CD4-positive, alpha-beta T cell treated with Interleukin-6 at 100 ng/mL for 8 hours (primary cell): ENCODE data around the gene UGT8.
"Not testable (repeated sequence)": the region's sequence is repeated elsewhere in the genome, so short reads cannot be mapped to it uniquely, and the experiment has no call there.

ENCODE experiments used
- DNase-seq: peaks from one replicate; pipeline ENCODE4 v3.0.0-alpha.2; 2020; ENCODE audit warnings: mixed read lengths, low spot score

Gene UGT8

DNA sequence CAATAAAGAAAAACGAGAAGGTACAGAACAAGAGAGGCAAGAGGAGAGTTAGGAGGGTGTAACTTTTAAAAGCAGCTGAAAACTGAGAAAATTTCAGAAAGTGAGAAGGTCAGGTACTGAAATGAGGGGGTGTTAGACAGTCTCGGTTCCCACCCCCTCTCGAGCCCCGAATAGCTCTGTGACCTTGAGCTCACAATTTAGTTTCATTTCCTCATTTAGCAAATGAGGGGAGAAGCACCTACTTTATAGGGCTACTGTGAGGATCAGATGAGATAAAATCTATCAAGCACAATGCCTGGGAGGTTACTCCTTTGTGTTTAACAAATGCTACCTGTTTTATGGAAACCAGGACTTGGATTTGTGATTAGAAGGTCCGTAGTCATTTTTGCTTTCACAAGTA lies 4.9 kb downstream of the UGT8 start:
- no peak for DNase-seq

- no peak for DNase-seq
Measured at GRCh38 chr4:114606245-114606644, 7.6 kb downstream of the UGT8 start.

GRCh38 chr4:114607056-114607455 lies 8.4 kb downstream of the UGT8 start:
- no peak for DNase-seq

GRCh38 chr4:114613560-114613959 lies 15.0 kb downstream of the UGT8 start:
- DNase-seq: no peak

DNA sequence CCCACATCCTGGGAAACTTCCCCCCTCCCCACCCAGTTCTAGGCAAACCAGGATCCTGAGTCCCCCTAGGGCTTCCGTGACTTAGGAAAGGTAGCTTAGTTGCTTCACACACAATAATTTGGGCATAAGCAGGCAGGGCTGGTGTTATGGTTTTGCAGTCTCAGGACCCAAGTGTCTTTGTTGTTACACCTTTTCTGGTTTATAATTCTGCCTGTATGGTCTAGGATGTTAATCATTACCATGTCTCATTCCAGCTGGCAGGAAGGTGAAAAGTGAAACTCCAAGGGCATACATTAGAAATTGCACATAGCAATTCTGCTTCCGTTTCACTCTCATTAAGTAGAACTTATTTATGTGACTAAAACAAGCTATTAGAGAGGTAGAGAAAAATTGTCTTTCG lies 16.8 kb downstream of the UGT8 start:
- no peak for DNase-seq

- not testable (repeated sequence) for DNase-seq
Measured at GRCh38 chr4:114616036-114616435, 17.4 kb downstream of the UGT8 start.

DNA sequence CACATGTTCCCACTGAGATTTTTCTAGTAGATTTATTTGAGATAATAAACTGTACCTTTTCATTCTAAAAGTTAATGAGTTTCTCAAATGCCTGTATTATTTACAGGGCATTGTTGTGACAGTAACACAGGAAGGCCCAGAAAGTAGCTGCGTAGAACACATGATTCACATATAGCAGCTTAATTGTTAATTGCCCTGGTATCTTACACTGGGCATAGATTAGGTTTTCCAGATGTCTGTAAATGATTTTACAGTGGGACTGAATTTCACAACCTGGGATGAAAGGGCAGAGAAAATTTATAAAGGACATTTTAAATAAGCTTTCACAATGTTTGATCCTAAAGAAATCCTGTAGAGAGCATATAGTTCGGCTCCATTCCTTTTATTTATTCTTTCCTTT lies 27.6 kb downstream of the UGT8 start:
- DNase-seq: no peak

DNA sequence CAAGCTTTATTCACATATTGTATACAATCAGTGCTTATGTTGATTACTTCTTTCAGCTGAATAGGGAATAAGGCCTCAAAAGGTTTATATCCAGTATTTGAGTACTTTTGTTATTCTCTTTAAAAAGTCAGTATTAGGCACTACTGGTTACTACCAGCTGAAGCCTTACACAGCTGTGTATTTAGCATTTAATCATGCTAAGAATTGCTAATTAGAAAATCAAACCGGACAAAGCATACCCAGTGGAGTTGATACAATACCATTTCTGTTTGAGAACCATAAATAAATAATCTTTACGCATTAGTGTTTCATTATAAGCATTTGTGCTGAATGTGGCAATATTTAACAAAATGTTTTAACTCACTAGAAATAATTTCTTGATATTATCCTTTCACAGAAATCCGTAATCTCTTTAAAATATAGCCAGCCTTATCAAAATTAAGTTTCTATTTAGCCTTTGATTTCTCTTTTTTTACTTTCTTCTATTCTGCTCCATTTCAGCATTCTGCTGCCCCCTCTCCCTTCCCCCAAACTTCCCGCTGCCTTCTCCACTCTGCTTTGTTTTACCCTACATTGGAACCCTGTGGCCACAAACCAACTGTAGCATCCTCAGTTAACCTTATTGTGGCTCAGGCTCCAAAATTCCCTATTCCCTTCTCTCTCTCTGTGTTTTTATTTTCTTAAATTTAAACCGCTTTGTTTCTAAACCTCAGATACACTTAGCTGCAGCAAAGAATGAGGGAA lies 37.8 kb downstream of the UGT8 start:
- no peak for DNase-seq

DNA sequence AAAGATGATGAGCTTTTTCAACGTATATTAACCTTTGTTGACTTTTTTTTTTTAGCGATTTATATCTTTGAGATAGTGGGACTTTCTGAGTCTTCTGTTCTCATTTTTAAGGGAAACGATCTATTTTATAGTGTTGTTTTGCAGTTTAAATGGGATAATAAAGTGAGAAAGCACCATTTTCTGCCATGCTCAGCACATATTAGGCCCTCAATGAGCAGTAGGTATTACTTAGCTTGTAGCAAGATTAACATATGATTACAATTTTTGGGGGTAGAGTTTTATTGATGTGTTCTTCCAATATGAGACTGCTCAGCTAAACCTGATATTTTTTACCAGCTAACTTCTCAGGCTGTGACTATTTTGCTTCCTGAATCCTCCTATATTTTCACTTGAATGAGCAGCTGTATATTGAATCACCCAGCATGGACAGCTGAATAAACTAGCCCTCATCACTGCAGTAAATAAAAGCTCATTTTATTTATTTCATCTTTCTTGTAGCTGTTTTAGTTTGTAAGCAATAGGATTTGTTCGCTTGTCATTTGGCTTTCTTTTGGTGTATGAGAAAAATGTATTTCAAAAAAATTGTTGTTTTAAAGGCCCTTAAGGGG lies 43.7 kb downstream of the UGT8 start:
- DNase-seq: no peak

- DNase-seq: no peak
Measured at GRCh38 chr4:114649908-114650307, 51.3 kb downstream of the UGT8 start.

- no peak for DNase-seq
Measured at GRCh38 chr4:114653675-114654074, 55.1 kb downstream of the UGT8 start.

- DNase-seq: no peak
Measured at GRCh38 chr4:114654592-114654991, 56.0 kb downstream of the UGT8 start.

GRCh38 chr4:114658179-114658578 lies 59.6 kb downstream of the UGT8 start:
- no peak for DNase-seq

GRCh38 chr4:114658776-114659175 lies 60.2 kb downstream of the UGT8 start:
- DNase-seq: no peak

DNA sequence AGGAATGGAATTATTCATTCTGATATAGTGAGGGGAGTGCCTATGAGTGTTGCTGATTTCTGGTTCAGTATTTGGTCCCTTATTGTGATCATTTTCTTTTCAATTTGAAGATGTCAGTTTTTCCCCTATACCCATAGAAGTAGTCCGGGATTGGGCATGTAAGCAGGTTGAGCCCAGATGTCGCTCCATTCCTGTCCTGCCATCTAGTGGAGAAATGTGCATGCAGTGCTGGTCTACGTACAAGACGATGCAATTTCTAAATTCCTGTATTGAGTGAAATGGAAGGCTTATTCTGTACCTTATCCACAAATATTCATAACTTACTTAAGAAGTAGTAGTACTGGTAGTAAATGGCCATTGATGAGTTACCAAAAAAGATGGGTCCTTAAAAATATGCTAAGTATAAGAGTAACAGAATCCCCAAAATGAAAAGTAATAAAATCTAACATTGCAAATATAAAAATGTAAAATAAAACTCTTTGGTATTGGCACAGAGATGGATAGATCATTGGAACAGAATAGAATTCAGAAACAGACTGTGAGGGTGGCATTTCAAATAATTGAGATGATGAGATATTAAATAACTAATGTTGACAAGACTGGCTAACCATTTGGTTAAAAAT lies 60.9 kb downstream of the UGT8 start:
- no peak for DNase-seq

GRCh38 chr4:114663083-114663482 lies 64.5 kb downstream of the UGT8 start:
- DNase-seq: no peak

- no peak for DNase-seq
Measured at GRCh38 chr4:114668577-114668976, 70.0 kb downstream of the UGT8 start.

- DNase-seq: not testable (repeated sequence)
Measured at GRCh38 chr4:114670733-114671132, 72.1 kb downstream of the UGT8 start.

- DNase-seq: no peak
Measured at GRCh38 chr4:114673306-114673705, 74.7 kb downstream of the UGT8 start.

DNA sequence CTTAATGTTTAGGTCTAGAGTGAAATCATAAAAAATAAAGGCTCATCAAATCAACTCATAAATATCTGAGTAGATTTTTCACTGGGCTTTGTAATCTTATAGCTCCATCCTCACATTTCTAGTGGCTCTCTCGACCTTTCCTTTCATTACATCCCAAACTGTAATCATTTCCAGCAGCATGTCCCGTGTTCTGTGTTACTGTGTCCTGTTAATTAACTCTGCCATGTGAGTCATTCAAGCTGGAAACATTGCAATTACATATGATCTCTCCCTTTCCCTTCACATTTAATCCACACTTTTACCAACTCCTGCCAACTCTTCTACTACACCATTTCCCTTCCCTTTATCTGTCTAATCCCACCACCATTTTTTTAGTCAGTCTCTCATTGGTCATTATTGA lies 75.5 kb downstream of the UGT8 start:
- DNase-seq: no peak

GRCh38 chr4:114677346-114677979 lies 78.9 kb downstream of the UGT8 start:
- no peak for DNase-seq

DNA sequence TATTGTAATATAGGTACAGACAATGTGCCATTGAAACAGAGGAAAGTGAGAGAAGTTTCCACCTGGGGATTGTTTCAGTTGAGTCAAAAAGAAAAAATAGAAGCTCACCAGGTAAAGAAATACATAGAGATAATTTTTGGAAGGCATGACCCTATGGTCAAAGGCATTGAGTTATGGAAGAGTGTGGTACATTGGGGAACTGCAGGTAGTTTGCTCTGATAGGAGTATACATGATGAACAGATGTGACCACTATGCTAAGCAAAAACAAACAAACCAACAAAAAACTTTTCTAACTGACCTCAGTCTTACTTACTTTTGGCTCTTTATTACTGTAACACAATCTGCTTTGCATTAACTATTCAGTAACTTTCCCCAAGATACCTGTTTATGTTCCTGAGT lies 85.9 kb downstream of the UGT8 start:
- DNase-seq: no peak

DNA sequence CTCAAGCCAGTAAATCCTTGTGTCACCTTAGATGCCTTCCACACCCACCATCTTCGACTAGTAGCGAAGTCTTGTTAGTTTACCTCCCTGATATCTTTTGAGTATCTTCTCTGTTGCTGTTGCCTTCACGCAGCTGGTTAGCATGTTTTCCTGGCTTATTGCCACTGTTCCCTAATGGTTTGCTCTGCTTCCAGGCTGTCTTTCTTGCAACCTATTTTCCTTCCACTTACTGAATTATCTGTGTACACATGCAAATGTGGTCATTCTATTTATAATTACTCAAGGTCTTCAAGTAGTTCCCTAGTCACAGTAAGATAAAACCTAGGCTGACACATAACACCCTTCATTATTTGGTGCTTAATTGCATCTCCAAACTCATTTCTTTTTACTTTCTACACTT lies 89.5 kb downstream of the UGT8 start:
- no peak for DNase-seq
